IPS DF 6.9 (cell line): ENCODE measurements around the gene TRAPPC11.
A peak's percentile ranks its signal among the peaks of the same experiment; 100 is the strongest.

Experiments used
- DNase-seq: peaks from one replicate; pipeline ENCODE4 v3.0.0-alpha.2; 2013; ENCODE audit warnings: low read depth, low spot score
- H3K27ac ChIP-seq: one replicate; pipeline ENCODE4 v1.5.1; 2013; ENCODE audit warnings: low read length, control low read depth
- H3K27me3 ChIP-seq: 2 replicates; pipeline ENCODE4 v1.6.1; 2013; ENCODE audit warnings: mild to moderate bottlenecking, low read length; ENCODE audit not compliant: control insufficient read depth, insufficient read depth
- H3K36me3 ChIP-seq: 2 replicates; pipeline ENCODE4 v1.6.1; 2013; ENCODE audit warnings: low read length; ENCODE audit not compliant: control insufficient read depth, insufficient read depth
- H3K4me1 ChIP-seq: 2 replicates; pipeline ENCODE4 v1.6.1; 2013; ENCODE audit warnings: low read length; ENCODE audit not compliant: control insufficient read depth, insufficient read depth
- H3K4me3 ChIP-seq: 2 replicates; pipeline ENCODE4 v1.5.1; 2013; ENCODE audit warnings: mild to moderate bottlenecking, low read length
- H3K9me3 ChIP-seq: 2 replicates; pipeline ENCODE4 v1.6.1; 2013; ENCODE audit warnings: low read length, inconsistent platforms; ENCODE audit not compliant: control insufficient read depth, insufficient read depth
- WGBS: extraction: QIAGEN DNeasy Blood & Tissue Kit; methylation state at CpG from one replicate; pipeline ENCODE4 v1.1.7; 2013; ENCODE audit warnings: mixed read lengths, missing lambda C conversion rate; ENCODE audit not compliant: insufficient read length, insufficient coverage; 5-methylcytosine and 5-hydroxymethylcytosine counted together

TRAPPC11 gene

GRCh38 chr4:183637461-183637860 is 21.6 kb upstream of the TRAPPC11 start:
- H3K4me3 ChIP-seq: no peak overlapping the region
- H3K27ac ChIP-seq: no peak overlapping the region
- no peaks in the 10 kb centered on the region for H3K9me3 ChIP-seq
- no peak for DNase-seq
- WGBS: no CpG with 5 or more reads among the region's 3 CpGs
- peaks cover 1% of the 10 kb centered on the region; the same call in 1 of the 2 replicates for H3K4me1 ChIP-seq
- no peaks in the 10 kb centered on the region for H3K27me3 ChIP-seq
- no peaks in the 10 kb centered on the region for H3K36me3 ChIP-seq

GRCh38 chr4:183638436-183638835 is 20.7 kb upstream of the TRAPPC11 start:
- H3K4me3 ChIP-seq: no peak overlapping the region
- H3K27ac ChIP-seq: no peak overlapping the region
- H3K9me3 ChIP-seq: no peaks in the 10 kb centered on the region
- no peaks in the 10 kb centered on the region for H3K36me3 ChIP-seq
- no peak for DNase-seq
- peaks cover 1% of the 10 kb centered on the region; the same call in 1 of the 2 replicates for H3K4me1 ChIP-seq
- H3K27me3 ChIP-seq: no peaks in the 10 kb centered on the region
- WGBS: no CpG with 5 or more reads among the region's 5 CpGs

GRCh38 chr4:183639291-183639690 is 19.8 kb upstream of the TRAPPC11 start:
- no peak overlapping the region for H3K27ac ChIP-seq
- no peak for DNase-seq
- no peaks in the 10 kb centered on the region for H3K9me3 ChIP-seq
- no peaks in the 10 kb centered on the region for H3K27me3 ChIP-seq
- no peaks in the 10 kb centered on the region for H3K36me3 ChIP-seq
- WGBS: no CpG with 5 or more reads among the region's 3 CpGs
- H3K4me3 ChIP-seq: no peak overlapping the region
- peaks cover 1% of the 10 kb centered on the region; the same call in 1 of the 2 replicates for H3K4me1 ChIP-seq

GRCh38 chr4:183645326-183645725 is 13.8 kb upstream of the TRAPPC11 start:
- no peak overlapping the region for H3K27ac ChIP-seq
- no peaks in the 10 kb centered on the region for H3K27me3 ChIP-seq
- no peaks in the 10 kb centered on the region for H3K4me1 ChIP-seq
- WGBS: no CpG with 5 or more reads among the region's 7 CpGs
- no peaks in the 10 kb centered on the region for H3K36me3 ChIP-seq
- DNase-seq: no peak
- H3K9me3 ChIP-seq: no peaks in the 10 kb centered on the region
- no peak overlapping the region for H3K4me3 ChIP-seq

GRCh38 chr4:183657564-183657963 is 1.5 kb upstream of the TRAPPC11 start:
- H3K4me3 ChIP-seq: 0 out of 2 replicates have a peak overlapping the region, but pooled peaks have one; percentile 6
- no peaks in the 10 kb centered on the region for H3K27me3 ChIP-seq
- no CpG with 5 or more reads among the region's 3 CpGs for WGBS
- H3K36me3 ChIP-seq: no peaks in the 10 kb centered on the region
- no peak for DNase-seq
- no peak overlapping the region for H3K27ac ChIP-seq
- no peaks in the 10 kb centered on the region; the same call in 1 of the 2 replicates for H3K4me1 ChIP-seq
- H3K9me3 ChIP-seq: no peaks in the 10 kb centered on the region

- Histone ChIP-seq H3K27ac (no peak overlapping the region), H3K36me3 (no peaks in the 10 kb centered on the region), H3K9me3 (no peaks in the 10 kb centered on the region), H3K4me3 (peak overlapping the region; percentile 92; the same call in 1 of the 2 replicates), H3K27me3 (no peaks in the 10 kb centered on the region), H3K4me1 (no peaks in the 10 kb centered on the region; the same call in 1 of the 2 replicates)
- WGBS: no CpG with 5 or more reads among the region's 39 CpGs
- DNase-seq: no peak
Observed at GRCh38 chr4:183658362-183659028, 598 bp upstream of the TRAPPC11 start.

GRCh38 chr4:183659872-183660242 is 764 bp downstream of the TRAPPC11 start:
- Histone ChIP-seq H3K27ac (no peak overlapping the region), H3K4me3 (peak overlapping the region; percentile 92; the same call in 1 of the 2 replicates), H3K36me3 (no peaks in the 10 kb centered on the region), H3K9me3 (no peaks in the 10 kb centered on the region), H3K4me1 (no peaks in the 10 kb centered on the region; the same call in 1 of the 2 replicates), H3K27me3 (no peaks in the 10 kb centered on the region)
- DNase-seq: no peak
- WGBS: no CpG with 5 or more reads among the region's 10 CpGs

GRCh38 chr4:183666088-183666487 is 7.0 kb downstream of the TRAPPC11 start:
- no CpG with 5 or more reads among the region's 1 CpG for WGBS
- Histone ChIP-seq H3K4me1 (no peaks in the 10 kb centered on the region; the same call in 1 of the 2 replicates), H3K9me3 (no peaks in the 10 kb centered on the region), H3K36me3 (peaks cover 4% of the 10 kb centered on the region; the same call in 1 of the 2 replicates), H3K27me3 (no peaks in the 10 kb centered on the region), H3K27ac (no peak overlapping the region), H3K4me3 (no peak overlapping the region)
- no peak for DNase-seq

- H3K4me1 ChIP-seq: no peaks in the 10 kb centered on the region
- no peak overlapping the region for H3K4me3 ChIP-seq
- H3K9me3 ChIP-seq: no peaks in the 10 kb centered on the region
- DNase-seq: no peak
- no CpG with 5 or more reads among the region's 3 CpGs for WGBS
- no peaks in the 10 kb centered on the region for H3K27me3 ChIP-seq
- H3K27ac ChIP-seq: no peak overlapping the region
- peaks cover 4% of the 10 kb centered on the region; the same call in 1 of the 2 replicates for H3K36me3 ChIP-seq
Observed at GRCh38 chr4:183670251-183670650, 11.2 kb downstream of the TRAPPC11 start.

GRCh38 chr4:183670960-183671555 is 12.0 kb downstream of the TRAPPC11 start:
- no peak overlapping the region for H3K4me3 ChIP-seq
- H3K36me3 ChIP-seq: peaks cover 4% of the 10 kb centered on the region; the same call in 1 of the 2 replicates
- H3K9me3 ChIP-seq: no peaks in the 10 kb centered on the region
- H3K27ac ChIP-seq: no peak overlapping the region
- no CpG with 5 or more reads among the region's 12 CpGs for whole genome bisulfite sequencing
- H3K27me3 ChIP-seq: no peaks in the 10 kb centered on the region
- no peaks in the 10 kb centered on the region for H3K4me1 ChIP-seq
- DNase-seq: no peak
